ENCODE results near the gene PRR19.

Gene PRR19

GRCh38 chr19:42271045-42271419, 30.9 kb upstream of the PRR19 start:
- Histone ChIP-seq H3K27me3 (no peaks in the 10 kb centered on the region), H3K36me3 (peaks cover 40% of the 10 kb centered on the region), H3K9me3 (no peaks in the 10 kb centered on the region), H3K4me3 (ENCODE audit: low read depth in 1 of 2, low read length in 1 of 2) (peak overlapping the region; percentile 72 to 83), H3K27ac (peak overlapping the region; percentile 99), H3K4me1 (ENCODE audit: control insufficient read depth in 1 of 2, insufficient read depth in 1 of 2, low read depth in 1 of 2, low read length in 1 of 2) (peaks cover 32 to 41% of the 10 kb centered on the region in 2 experiments)
- TF ChIP-seq CTCF (IDR thresholded peaks at IDR 0.05) = no peak

DNA sequence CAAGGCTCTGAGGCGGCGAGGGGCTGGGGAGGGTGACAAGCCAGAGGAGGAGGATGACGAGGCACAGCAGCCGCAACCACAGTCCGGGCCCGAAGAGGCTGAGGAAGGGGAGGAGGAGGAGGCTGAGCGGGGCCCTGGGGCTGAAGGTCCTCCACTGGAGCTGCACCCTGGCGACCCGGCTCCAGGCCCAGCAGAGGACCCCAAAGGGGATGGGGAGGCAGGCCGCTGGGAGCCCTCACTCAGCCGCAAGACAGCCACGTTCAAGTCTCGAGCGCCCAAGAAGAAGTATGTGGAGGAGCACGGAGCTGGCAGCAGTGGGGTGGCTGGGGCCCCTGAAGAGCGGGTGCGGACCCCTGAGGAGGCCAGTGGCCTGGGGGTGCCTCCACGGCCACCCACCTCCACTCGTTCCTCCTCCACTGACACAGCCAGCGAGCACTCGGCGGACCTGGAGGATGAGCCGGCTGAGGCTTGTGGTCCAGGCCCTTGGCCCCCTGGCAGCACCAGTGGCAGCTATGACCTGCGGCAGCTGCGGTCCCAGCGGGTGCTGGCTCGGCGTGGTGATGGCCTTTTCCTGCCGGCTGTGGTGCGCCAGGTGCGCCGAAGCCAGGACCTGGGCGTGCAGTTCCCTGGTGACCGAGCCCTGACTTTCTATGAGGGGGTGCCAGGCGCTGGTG, 29.9 kb upstream of the PRR19 start:
- H3K36me3 ChIP-seq = peaks cover 50% of the 10 kb centered on the region
- H3K9me3 ChIP-seq = no peaks in the 10 kb centered on the region
- no peak overlapping the region for H3K4me3 ChIP-seq (ENCODE audit: low read depth in 1 of 2, low read length in 1 of 2)
- peaks cover 32 to 47% of the 10 kb centered on the region in 2 experiments for H3K4me1 ChIP-seq (ENCODE audit: control insufficient read depth in 1 of 2, insufficient read depth in 1 of 2, low read depth in 1 of 2, low read length in 1 of 2)
- no peak for TF ChIP-seq CTCF (IDR thresholded peaks at IDR 0.05)
- H3K27ac ChIP-seq = peak overlapping the region; percentile 99
- no peaks in the 10 kb centered on the region for H3K27me3 ChIP-seq

- no peaks in the 10 kb centered on the region for H3K27me3 ChIP-seq
- no peaks in the 10 kb centered on the region for H3K9me3 ChIP-seq
- H3K27ac ChIP-seq = peak overlapping the region; percentile 7
- H3K4me1 ChIP-seq (ENCODE audit: control insufficient read depth in 1 of 2, insufficient read depth in 1 of 2, low read depth in 1 of 2, low read length in 1 of 2) = peaks cover 29 to 43% of the 10 kb centered on the region in 2 experiments
- no peak for TF ChIP-seq CTCF (IDR thresholded peaks at IDR 0.05)
- no peak overlapping the region for H3K4me3 ChIP-seq (ENCODE audit: low read depth in 1 of 2, low read length in 1 of 2)
- H3K36me3 ChIP-seq = peaks cover 51% of the 10 kb centered on the region
These were observed 29.4 kb upstream of the PRR19 start for GRCh38 chr19:42272535-42272897.

DNA sequence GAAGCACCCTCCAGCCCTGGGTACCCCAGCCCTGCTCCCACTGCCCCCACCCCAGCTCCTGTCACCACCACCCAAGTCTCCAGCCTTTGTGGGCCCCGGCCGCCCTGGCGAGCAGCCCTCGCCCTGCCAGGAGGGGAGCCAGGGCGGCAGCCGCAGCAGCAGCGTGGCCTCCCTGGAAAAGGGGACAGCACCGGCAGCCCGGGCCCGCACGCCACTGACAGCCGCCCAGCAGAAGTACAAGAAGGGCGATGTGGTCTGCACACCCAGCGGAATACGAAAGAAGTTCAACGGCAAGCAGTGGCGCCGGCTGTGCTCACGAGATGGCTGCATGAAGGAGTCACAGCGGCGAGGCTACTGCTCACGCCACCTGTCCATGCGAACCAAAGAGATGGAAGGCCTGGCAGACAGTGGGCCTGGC, 28.9 kb upstream of the PRR19 start:
- TF ChIP-seq CTCF (IDR thresholded peaks at IDR 0.05) = no peak
- no peak overlapping the region for H3K4me3 ChIP-seq (ENCODE audit: low read depth in 1 of 2, low read length in 1 of 2)
- peaks cover 51% of the 10 kb centered on the region for H3K36me3 ChIP-seq
- peak overlapping the region; percentile 7 for H3K27ac ChIP-seq
- peaks cover 25 to 38% of the 10 kb centered on the region in 2 experiments for H3K4me1 ChIP-seq (ENCODE audit: control insufficient read depth in 1 of 2, insufficient read depth in 1 of 2, low read depth in 1 of 2, low read length in 1 of 2)
- no peaks in the 10 kb centered on the region for H3K27me3 ChIP-seq
- H3K9me3 ChIP-seq = no peaks in the 10 kb centered on the region

- Histone ChIP-seq H3K4me1 (ENCODE audit: control insufficient read depth in 1 of 2, insufficient read depth in 1 of 2, low read depth in 1 of 2, low read length in 1 of 2) (peaks cover 26 to 37% of the 10 kb centered on the region in 2 experiments), H3K27me3 (no peaks in the 10 kb centered on the region), H3K9me3 (no peaks in the 10 kb centered on the region), H3K27ac (no peak overlapping the region), H3K36me3 (peaks cover 51% of the 10 kb centered on the region), H3K4me3 (ENCODE audit: low read depth in 1 of 2, low read length in 1 of 2) (no peak overlapping the region)
- TF ChIP-seq CTCF (IDR thresholded peaks at IDR 0.05) = no peak
These were observed 28.4 kb upstream of the PRR19 start for GRCh38 chr19:42273407-42274064.
